Right atrium auricular region (tissue), 2 donors: ENCODE results near the gene MFSD6. TPM values are rescaled to one million over a fixed set of nuclear protein-coding genes. Genes with fewer than 3 reads are reported as not detected.

ENCODE experiments used
- DNase-seq: peaks from one replicate; pipeline ENCODE4 v3.0.0-alpha.2; 2019; ENCODE audit warnings: low spot score
- H3K27ac ChIP-seq, 2 donors: fragments of 200-600 bp; sonication (generic); 1 replicate in 1 of 2; 2 replicates in 1 of 2; pipeline ENCODE4 v1.5.1; 2016 to 2019
- H3K27me3 ChIP-seq, 2 donors: fragments of 200-600 bp; sonication (generic); one replicate each; pipeline versions ENCODE4 v1.5.1 to v1.6.0; 2017 to 2019
- H3K36me3 ChIP-seq: fragments of 200-600 bp; sonication (generic); one replicate; pipeline ENCODE4 v1.5.1; 2016
- H3K4me1 ChIP-seq, 2 donors: fragments of 200-600 bp; sonication (generic); one replicate each; pipeline versions ENCODE4 v1.5.1 to v1.6.0; 2017 to 2019
- H3K4me3 ChIP-seq, 2 donors: fragments of 200-600 bp; sonication (generic); 1 replicate in 1 of 2; 2 replicates in 1 of 2; pipeline ENCODE4 v1.5.1; 2017 to 2019; ENCODE audit warnings: mild to moderate bottlenecking in 1 of 2, moderate library complexity in 1 of 2
- H3K9me3 ChIP-seq, 2 donors: fragments of 200-600 bp; sonication (generic); one replicate each; pipeline ENCODE4 v1.5.1; 2019
- CTCF ChIP-seq, 2 donors: fragments of 200-600 bp; sonication (generic); IDR thresholded peaks; one replicate each; pipeline ENCODE4 v1.5.1; 2019; ENCODE audit warnings: antibody characterized with exemption in 2 of 2
- total RNA-seq, 2 donors: library from RNA; depleted of rRNA; stranded (reverse); fragments of >200 nt; gene quantifications; one replicate each; pipeline ENCODE4 v1.1.0, GENCODE V29; 2016

Gene MFSD6
- total RNA-seq, 2 donors from 2014 or later: 57.2 to 72.7 TPM

DNA sequence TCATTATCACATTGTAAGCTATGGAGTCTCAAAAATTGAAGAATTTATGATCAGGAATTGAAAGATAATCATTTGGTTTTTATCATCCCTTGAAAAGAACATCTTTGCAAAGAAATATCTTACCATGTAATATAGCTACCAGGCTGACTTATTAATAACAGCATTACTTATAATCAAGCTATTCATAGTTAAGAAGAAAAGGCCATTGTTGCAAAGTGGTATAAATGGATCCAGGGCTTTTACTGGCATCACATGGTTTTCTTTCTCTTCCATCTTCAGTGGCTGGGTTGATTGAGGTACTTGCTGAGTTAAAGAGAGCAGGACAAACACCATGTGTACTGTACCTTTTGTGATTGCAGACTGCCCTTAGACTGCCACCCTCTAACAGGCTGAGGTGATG lies 39.6 kb downstream of the MFSD6 start:
- Histone ChIP-seq H3K4me1 (peaks cover 0 to 39% of the 10 kb centered on the region in 2 donors), H3K27ac (no peak overlapping the region), H3K36me3 (no peaks in the 10 kb centered on the region), H3K9me3 (no peaks in the 10 kb centered on the region), H3K4me3 (no peak overlapping the region), H3K27me3 (no peaks in the 10 kb centered on the region)
- DNase-seq: no peak
- no peak for TF ChIP-seq CTCF (IDR thresholded peaks at IDR 0.05)

DNA sequence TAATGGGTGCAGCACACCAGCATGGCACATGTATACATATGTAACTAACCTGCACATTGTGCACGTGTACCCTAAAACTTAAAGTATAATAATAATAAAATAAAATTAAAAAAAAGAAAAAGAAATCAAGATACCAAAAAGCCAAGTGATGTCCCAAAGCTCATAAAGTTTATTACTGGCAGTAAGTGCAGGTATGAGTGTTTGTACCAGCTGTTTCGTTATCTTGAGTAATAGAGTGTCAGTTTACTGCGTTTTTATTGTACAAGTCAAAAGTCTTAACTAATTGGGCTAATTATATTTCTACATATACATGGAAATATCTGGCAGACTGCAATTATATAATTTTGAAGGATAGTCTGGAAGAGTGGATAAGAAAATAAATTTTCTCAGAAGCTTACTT lies 41.8 kb downstream of the MFSD6 start:
- Histone ChIP-seq H3K27me3 (no peaks in the 10 kb centered on the region), H3K36me3 (no peaks in the 10 kb centered on the region), H3K9me3 (no peaks in the 10 kb centered on the region), H3K4me3 (no peak overlapping the region), H3K27ac (no peak overlapping the region), H3K4me1 (peaks cover 0 to 24% of the 10 kb centered on the region in 2 donors)
- no peak for DNase-seq
- TF ChIP-seq CTCF (IDR thresholded peaks at IDR 0.05): no peak

- H3K4me1 ChIP-seq: peaks cover 0 to 19% of the 10 kb centered on the region in 2 donors
- no peak for TF ChIP-seq CTCF (IDR thresholded peaks at IDR 0.05)
- H3K36me3 ChIP-seq: no peaks in the 10 kb centered on the region
- no peaks in the 10 kb centered on the region for H3K27me3 ChIP-seq
- H3K27ac ChIP-seq: no peak overlapping the region
- H3K9me3 ChIP-seq: no peaks in the 10 kb centered on the region
- no peak for DNase-seq
- no peak overlapping the region for H3K4me3 ChIP-seq
These were observed 42.2 kb downstream of the MFSD6 start for GRCh38 chr2:190450363-190450762.

DNA sequence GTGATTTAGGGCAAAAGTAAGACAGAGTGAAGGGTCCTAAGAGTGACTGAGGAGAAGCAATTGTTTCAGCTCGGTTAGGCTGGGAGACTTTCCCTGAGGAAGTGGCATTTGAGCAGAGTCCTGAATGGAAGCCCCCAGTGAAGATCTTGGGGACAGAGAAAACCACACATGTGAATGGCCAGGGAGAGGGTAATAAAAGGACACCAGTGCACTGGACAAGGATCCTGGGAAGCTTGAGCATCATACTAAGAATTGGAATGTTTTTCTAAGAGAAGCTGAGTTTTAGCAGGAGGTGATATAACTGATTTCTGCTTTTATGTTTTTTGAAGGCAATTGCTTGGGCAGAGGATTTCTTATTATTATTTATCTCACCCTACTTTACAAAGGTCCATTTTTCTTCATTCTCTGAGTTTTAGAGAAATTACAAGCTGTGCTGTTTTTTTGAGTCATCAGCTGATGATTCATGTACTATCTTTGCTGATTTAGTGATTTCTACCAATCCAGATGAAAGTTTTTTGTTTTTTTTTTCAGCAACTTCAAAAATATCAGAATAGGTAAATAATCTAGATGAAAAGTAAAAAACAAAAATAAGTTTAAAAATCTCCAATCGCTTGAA lies 43.5 kb downstream of the MFSD6 start:
- no peak for DNase-seq
- Histone ChIP-seq H3K36me3 (no peaks in the 10 kb centered on the region), H3K9me3 (no peaks in the 10 kb centered on the region), H3K27ac (no peak overlapping the region), H3K4me1 (peaks cover 0 to 6% of the 10 kb centered on the region in 2 donors), H3K4me3 (no peak overlapping the region), H3K27me3 (no peaks in the 10 kb centered on the region)
- no peak for TF ChIP-seq CTCF (IDR thresholded peaks at IDR 0.05)

DNA sequence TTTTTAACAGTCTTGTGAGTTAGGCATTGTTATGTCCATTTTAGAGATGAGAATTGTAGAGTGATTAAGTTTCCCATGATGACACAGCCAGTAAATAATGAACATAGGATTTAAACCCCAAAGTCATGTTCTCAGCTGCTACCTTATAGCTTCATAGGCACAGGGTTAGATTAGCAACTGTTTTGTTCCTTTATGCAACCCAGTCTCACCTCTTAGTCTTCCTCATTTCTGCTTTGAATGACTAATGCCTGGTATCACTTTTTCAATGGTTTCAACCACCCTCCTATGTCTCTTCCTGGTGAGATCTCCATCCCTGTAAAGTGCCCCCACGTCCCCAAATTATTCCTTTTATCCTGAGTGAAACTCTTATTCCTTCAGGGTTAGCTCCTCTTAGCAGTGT lies 44.3 kb downstream of the MFSD6 start:
- Histone ChIP-seq H3K4me1 (no peaks in the 10 kb centered on the region), H3K27ac (no peak overlapping the region), H3K9me3 (no peaks in the 10 kb centered on the region), H3K27me3 (no peaks in the 10 kb centered on the region), H3K36me3 (no peaks in the 10 kb centered on the region), H3K4me3 (no peak overlapping the region)
- no peak for DNase-seq
- no peak for TF ChIP-seq CTCF (IDR thresholded peaks at IDR 0.05)

DNA sequence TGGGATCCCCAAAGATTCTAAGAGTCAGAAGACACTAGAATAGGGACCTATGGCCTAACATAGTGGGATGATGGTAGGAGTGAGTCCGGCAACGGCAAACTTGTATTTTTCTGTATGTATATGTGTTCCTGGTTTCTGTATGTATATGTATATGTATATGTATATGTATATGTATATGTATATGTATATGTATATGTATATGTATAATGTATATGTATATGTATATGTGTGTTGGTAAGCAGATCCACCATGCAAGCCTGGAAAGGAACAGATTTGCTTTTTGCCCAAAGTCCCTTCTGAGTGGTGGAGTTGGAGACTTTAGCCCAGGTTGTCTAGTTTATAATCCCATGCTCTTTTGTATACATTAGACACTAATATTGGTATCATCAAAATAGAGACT lies 46.6 kb downstream of the MFSD6 start:
- TF ChIP-seq CTCF (IDR thresholded peaks at IDR 0.05): no peak
- Histone ChIP-seq H3K4me1 (peaks cover 0 to 5% of the 10 kb centered on the region in 2 donors), H3K9me3 (no peaks in the 10 kb centered on the region), H3K27me3 (no peaks in the 10 kb centered on the region), H3K27ac (no peak overlapping the region), H3K4me3 (no peak overlapping the region), H3K36me3 (no peaks in the 10 kb centered on the region)
- DNase-seq: no peak
